Left cardiac atrium (tissue), 4 donors: ENCODE data around the gene ELFN1. TPM values are rescaled to one million over a fixed set of nuclear protein-coding genes. Genes with fewer than 3 reads are reported as not detected.

Source experiments
- ATAC-seq, 2 donors: fragments of 200-7000 bp; cut with Tn5 transposase; one replicate each; pipeline ENCODE4 v1.9.1; 2020; ENCODE audit warnings: mild to moderate bottlenecking in 2 of 2, moderate library complexity in 2 of 2
- DNase-seq: peaks from one replicate; pipeline ENCODE4 v3.0.0-alpha.2; 2020
- intact Hi-C, 2 donors: fragments of 100-400 bp; cut with DNase I; formaldehyde crosslinking; loops; one replicate each; pipeline versions ENCODE4 v1.14.1 to v1.15.1; 2022 to 2023
- total RNA-seq, 2 donors: library from RNA; stranded (reverse); fragmentation: NEBNext Ultra II Directional; extraction: Animal tissue kit (Norgen Biotek cat#: 25700); gene quantifications; one replicate each; pipeline ENCODE4 v1.2.1, GENCODE V29; 2021
- donor health status: DM: no; HTN: yes; CAD: no.
- donor health status: DM: no; HTN: yes; CAD: no; lungs with severe emphysema.
- donor health status: DM: yes; HTN: yes; CAD: no.
- donor health status: Dilated cardiomyopathy.

Gene ELFN1
- total RNA-seq, 2 donors from 2014 or later: 6.0 to 9.5 TPM

DNA sequence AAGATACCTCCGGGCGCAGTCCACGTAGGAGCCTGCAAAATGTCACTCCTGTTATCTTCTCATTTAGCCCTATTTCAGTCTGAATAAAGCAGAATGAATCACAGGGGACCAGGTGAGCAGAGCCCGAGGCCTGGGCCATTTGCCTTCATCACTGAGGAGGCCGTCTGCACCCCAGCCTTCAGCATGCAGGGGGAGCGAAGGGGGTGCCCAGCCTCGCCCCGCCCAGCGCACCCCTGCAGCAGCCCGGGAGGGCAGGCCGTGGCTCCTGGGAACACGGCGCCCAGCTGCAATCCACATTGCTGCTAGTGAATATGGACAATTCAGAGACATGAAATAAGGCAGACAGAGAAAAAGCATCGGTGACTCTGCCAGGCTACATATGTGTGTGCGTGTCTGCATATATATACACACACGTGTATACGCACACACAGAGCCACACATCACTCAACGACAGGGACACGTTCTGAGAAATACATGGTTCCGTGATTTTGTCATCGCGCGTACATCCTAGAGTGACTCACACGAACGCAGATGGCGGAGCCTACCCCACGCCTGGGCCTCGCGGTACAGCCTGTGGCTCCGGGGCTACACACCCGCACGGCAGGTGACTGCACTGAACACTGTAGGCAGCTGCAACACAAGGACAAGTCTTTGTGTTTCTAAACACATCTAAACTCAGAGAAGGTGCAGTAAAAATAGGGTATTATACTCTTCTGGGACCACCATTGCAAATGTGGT, 15.2 kb upstream of the ELFN1 start:
- ATAC-seq (no peak), DNase-seq (no peak)
- intact Hi-C loops: no loop called here

DNA sequence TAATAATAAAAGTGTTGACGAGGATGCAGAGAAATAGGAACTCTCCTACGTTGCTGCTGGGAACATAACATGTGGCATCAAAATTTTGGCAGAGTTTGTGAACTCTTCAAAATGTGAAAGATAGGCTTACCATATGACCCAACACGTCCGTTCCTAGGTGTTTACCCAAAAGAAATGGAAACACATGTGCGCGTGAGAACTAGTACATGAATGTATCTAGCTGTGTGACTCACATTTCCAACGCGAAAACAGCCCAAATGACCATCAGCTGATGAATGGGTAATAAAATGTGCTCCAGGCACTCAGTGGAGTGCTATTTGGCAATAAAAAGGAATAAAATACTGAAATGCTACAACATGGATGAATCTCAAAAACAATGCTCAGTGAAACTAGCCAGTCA, 10.4 kb upstream of the ELFN1 start:
- intact Hi-C loops: loop anchor here (10.0 kb wide), 3 partner anchors 95 to 545 kb away; no protein-coding TSS in a partner anchor
- ATAC-seq: no peak

DNA sequence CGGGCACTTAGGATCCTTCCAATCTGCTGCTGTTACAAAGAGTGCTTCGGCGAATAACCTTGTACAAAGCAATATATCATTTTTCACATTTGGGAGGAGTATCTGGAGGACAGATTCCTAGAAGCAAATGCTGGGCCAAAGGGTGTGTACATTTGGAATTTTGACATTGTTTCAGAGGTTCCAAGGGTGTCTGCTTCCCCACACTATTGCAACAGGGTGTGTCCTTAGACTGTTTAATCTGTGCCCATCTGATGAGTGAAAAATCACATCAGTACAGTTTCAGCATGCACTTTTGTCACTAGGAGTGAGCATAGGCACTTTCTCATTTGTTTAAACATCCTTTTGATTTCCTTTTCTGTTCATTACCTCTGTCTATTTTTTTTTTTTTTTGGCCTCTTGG, 8.6 kb upstream of the ELFN1 start:
- intact Hi-C loops: loop anchor here (10.0 kb wide), 3 partner anchors 93 to 543 kb away; no protein-coding TSS in a partner anchor
- no peak for ATAC-seq
- no peak for DNase-seq

More for the DNA sequence above, 10.4 kb upstream of the ELFN1 start:
- no peak for DNase-seq

DNA sequence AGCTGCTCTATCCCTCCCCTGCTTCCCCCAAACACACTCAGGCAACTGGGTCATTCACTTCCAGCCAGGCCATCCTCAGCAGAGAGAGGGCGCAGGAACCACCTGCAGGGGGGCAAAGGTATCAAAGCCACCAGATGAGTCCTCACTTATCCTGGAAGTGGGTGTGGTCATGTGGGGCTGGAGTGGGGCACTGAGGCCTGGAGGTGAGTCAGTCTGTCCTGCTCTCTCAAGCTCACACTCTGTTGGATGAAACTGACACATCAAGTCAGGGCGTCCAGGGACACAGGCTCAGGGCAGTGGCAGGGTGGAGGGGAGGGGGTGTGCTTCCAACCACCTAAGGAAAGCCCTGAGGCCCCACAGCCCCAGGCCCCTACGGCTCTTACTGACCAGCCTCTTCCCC, 8.0 kb upstream of the ELFN1 start:
- ATAC-seq (no peak), DNase-seq (no peak)
- intact Hi-C loops: loop anchor here (10.0 kb wide), 3 partner anchors 93 to 543 kb away; no protein-coding TSS in a partner anchor

DNA sequence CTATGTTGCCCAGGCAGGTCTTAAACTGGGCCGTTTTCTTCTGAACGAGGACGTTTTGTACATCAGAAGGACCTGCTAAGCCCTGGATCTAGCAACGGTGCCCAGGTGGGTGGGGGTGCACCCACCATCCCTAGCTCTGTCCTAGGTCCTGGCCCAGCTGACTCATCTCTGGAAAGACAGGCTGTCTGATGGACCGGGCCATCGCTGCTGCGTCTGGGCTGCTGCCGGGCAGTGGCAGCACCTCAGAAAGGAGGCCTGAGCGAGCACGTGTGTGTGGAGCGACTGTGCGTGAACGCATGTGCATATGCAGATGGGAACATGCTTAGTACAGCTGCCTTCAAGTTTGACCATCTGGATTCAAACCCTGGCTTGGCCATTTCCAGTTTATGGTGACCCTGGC, 7.3 kb upstream of the ELFN1 start:
- peak; percentile 11 for DNase-seq
- no peak for ATAC-seq
- intact Hi-C loops: loop anchor here (10.0 kb wide), 3 partner anchors 92 to 542 kb away; no protein-coding TSS in a partner anchor

DNA sequence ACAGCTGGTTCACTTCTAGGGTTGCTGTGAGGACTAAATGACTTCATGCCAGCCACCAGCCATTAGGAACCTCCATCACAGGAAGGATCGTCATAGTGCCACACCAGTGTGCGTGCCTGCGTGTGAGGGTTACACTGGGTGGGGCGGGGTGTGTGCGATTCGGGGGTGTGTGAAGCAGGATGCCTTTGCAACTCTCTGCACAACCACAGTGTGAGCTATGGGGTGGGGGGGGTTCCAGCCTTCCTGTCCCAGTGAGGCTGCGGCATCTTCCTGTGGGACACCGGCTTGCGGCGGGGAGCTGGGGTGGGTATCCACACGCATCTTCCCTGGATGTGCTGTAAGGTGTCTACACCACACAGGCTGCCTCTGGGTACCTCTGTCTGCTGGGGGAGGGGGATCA, 6.9 kb upstream of the ELFN1 start:
- intact Hi-C loops: loop anchor here (10.0 kb wide), 3 partner anchors 92 to 542 kb away; no protein-coding TSS in a partner anchor
- peak; percentile 10 for DNase-seq
- ATAC-seq: no peak

DNA sequence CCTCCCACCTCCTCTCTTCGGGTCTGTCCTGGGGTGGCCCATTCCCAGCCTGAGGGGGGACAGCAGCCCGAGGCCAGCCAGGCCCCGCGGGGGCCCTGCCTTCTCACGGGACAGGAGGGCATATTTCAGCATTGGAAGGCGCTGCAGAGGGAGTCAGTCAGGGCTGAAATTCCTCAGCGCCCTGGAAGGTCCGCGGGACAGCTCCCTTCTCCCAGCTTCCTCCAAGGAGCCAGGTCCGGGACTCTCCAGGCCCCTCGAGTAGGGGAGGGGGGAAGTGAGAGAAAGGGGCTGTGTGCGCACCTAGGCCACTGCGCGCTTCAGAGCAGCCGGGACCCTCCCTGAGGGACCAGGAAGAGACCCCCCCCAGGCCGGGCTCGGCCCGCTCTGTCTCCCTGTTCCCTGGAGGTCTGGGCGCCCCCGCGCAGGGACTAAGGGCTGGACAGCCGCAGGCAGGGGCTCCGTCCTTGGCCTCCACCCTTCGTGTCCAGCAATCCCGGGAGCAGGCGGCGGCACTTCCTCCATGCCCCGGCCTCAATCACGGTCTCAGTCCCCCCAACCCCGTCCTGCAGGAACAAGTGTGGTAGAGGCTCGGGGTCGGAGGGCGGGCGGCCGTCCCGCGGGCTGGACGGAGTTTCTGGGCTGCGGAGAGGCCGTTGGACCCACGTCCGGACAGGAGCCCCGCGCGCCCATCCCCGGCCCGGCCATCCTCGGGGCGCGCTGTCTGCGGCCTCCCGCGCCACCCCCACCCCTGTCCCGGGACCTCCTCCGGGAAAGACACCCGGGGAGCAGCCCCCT, 6.0 kb upstream of the ELFN1 start:
- DNase-seq (no peak), ATAC-seq (peak in 1 of 2 donors; percentile 3)
- intact Hi-C loops: loop anchor here (10.0 kb wide), 3 partner anchors 91 to 541 kb away; no protein-coding TSS in a partner anchor

DNA sequence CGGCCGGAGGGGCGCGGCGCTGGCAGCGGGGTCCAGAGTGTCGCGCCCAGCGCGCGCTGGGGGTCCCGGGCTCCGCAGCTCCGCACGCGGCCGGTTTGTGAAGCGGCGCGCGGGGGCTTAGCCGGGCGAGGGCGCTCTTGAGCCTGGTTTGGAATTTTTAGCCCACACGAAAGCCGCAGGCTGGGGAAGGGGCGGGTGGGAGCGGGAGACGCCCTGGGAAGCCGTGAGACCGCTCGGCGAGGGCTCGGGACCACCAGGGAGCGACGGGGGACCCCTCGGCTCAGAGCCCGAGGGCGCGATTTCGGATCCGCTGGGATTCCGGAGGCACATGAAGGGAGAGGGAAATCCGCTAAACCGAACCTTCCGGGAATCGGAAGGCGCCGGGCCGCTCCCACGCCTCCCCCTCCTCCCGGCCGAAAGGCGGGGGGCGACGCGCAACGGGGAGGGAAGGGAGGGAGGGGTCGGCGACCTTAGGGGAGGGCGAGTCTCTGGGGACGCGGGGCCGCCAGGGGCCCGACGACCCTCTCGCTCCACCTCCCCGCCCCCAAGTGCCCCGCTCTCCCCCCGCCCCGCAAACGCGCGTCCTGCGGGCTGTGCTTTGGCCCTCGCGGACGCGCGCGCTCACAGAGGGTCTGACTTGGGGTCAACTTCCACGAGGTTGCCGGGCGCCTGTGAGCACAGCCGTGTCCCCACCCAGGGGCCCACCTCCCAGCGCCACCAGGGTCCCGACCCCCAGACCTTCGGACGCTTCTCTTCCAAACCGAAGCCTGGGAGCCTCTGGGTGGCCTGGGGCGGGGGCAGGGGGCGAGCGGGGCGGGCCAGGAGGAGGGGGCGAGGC, 5.1 kb upstream of the ELFN1 start:
- ATAC-seq: peak; percentile 50 to 67
- DNase-seq: peak; percentile 74
- intact Hi-C loops: loop anchor here (10.0 kb wide), 3 partner anchors 90 to 540 kb away; no protein-coding TSS in a partner anchor

DNA sequence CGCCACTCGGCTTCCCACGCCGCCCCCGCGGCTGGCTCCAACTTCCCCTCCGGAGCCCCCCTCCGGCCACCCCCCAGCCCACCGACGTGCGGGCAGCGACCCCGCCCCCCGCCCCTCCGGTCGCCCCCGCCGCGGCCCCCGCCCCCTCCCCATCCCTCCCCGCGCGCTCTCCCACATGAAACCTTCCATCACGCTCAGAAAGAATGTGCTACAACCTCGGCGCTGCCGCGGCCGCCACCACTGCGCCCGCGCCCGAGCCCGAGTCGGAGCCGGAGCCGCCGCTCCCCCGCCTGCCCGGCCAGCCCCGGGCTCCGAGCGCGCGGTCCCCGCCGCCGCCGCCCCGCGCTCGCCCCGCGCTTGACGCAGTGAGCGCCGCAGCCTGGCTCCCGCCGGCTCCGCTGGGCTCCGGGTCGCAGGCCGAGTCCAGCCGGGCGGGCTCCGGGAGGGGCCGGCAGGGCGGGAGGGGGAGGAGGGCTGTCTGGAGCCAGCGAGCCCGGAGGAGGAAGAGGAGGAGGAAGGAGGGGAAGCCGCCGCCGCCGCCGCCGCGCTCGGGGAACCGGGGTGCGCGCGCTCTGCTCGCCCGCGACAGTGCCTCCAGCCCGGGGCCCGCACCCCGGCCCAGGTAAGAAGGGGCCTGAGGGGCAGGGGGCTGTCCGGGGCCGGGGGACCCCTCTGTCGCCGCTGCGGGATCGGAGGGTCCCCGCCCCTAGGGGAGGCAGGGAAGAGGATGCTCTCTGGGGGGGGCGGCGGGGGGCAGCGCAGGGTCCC, 4.3 kb upstream of the ELFN1 start:
- intact Hi-C loops: loop anchor here (2.0 to 10.0 kb wide), 4 partner anchors 89 to 539 kb away; no protein-coding TSS in a partner anchor
- ATAC-seq: peak; percentile 20 to 29
- DNase-seq: peak; percentile 52

DNA sequence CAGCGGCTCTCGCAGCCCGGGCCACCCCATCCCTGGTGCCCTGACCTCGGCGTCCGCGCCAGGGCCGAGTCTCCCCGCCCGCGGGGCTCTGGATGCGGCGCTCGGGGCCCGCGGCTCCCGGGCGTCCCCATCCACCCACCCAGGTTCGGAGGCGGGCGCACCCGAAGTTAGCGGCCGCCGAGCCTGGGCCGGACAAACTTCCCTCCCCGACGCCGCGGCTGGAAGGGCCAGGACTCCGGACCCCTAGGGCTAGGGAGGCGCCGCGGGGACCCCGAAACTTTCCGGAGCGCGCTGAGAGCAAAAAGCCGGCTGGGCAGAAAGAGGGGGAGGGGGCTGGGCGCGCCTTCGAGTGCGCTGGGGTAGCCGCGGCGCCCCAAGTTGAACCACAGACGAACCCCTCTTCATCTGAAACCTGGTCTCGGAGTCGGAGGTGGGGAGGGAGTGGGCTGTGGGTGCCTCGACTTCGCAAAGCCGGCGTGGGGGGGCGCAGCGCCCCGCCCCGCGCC, 3.7 kb upstream of the ELFN1 start:
- DNase-seq (peak; percentile 22), ATAC-seq (peak in 1 of 2 donors; percentile 5)
- intact Hi-C loops: loop anchor here (2.0 to 10.0 kb wide), 4 partner anchors 88 to 538 kb away; no protein-coding TSS in a partner anchor

DNA sequence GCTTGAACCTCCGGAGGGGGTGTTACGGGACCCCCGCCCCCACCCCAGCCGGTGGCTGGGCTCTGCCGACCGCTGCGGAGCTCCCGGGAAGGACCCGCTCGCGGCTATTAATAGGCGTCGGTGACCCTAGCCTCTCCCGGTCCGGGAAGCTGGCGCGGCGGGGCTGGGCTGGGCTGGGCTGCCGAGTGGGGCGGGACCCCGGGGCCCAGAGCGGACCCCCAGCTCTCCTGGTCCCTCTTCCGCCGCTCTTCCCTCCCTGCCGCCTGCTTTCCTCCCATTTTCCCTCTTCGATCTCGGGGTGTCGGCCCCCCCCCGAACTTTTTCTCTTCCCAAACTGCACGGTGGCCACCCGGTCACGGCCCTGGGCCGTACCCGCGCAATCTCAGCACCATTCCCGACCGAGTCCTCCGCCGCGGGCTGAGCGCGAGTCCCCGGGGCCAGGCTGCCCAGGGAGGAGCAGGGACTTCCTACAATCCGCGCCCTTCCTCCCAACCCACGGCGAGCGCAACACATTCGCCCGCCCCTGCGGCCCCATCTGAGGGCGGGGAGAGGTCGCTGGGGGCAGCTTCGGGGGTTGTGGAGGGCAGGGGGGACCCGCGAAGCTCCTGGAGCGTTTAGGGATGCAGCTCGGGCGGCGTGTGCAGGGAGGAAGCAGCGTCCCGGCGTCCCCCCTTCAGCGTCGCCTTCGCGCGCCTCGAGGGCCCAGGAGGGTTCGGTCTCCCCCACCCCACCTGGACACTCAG, 3.1 kb upstream of the ELFN1 start:
- ATAC-seq (peak in 1 of 2 donors; percentile 30), DNase-seq (peak; percentile 46)
- intact Hi-C loops: loop anchor here (2.0 to 10.0 kb wide), 4 partner anchors 88 to 538 kb away; no protein-coding TSS in a partner anchor

DNA sequence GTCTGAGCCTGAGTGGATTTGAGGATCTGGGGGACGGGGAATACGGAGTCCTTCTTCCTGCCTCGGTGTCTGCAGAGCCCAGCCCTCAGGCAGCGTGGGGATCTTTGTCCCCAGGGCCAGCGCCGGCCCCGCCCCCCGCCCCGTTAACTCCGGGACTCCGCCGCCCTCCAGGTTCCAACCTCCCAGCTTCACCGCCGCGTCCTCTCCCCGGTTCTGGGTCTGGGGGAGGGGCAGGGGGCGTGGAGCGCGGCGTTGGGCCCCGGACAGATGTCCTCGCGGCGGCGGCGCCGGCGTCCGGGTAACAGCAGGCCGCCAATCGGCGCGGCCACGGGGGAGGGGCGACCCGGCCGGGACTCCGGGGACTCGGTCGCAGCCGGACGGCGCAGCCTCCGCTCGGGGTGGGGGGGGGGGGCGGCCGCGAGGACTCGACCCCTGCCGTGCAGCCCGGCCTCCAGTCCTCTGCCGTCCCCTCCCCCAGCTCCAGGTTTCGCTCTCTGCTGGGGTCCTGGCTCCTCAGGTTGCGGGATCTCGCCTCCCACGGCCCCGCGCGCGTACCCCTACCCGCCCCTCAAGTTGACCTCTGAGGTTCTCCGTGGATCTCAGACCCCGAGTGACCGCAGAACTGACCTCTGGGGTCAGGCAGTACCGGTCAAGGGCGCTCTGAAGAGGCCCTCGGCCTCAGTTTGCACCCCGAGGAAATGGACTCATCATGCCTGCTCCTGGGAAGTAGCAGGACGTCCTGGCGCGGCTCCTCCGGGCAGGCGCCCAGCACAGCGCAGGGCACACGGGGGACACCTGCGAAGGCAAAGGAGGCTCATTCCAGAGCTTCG, 2.3 kb upstream of the ELFN1 start:
- ATAC-seq: no peak
- peak; percentile 34 for DNase-seq
- intact Hi-C loops: loop anchor here (2.0 to 10.0 kb wide), 4 partner anchors 87 to 537 kb away; no protein-coding TSS in a partner anchor

DNA sequence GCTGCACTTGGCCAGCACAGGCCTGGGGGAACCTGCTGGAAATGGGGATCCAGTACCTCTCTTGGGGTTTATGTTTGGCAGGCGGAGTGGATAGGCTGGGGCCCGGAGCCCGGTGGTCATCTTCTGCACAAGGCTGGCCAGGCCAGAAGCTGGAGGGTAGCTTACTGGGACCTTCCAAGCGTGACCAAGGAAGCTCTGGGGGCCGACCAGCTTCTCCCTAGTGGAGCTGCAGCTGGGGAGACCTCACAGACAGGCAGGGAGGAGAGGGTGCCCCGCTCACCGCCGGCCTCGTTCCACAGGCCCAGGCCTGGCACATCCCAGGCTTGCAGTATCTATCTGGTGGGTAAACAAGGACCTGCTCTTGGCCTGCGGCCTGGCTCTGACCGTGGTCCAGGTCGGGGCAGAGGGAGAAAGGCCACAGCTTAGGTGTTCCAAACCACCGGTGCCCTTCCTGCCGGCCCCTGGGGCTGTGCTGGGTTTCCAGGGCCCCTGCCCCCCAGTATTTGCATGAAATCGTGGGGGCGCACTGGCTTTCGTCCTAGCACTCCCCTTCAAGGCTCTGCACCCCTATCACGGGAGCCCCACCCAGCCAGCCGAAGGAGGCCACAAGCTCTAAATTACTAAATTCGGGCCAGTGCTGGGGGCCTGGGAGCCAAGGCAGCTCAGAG, 1.5 kb upstream of the ELFN1 start:
- DNase-seq (peak; percentile 19), ATAC-seq (no peak)
- intact Hi-C loops: loop anchor here (10.0 kb wide), 3 partner anchors 86 to 536 kb away; no protein-coding TSS in a partner anchor

DNA sequence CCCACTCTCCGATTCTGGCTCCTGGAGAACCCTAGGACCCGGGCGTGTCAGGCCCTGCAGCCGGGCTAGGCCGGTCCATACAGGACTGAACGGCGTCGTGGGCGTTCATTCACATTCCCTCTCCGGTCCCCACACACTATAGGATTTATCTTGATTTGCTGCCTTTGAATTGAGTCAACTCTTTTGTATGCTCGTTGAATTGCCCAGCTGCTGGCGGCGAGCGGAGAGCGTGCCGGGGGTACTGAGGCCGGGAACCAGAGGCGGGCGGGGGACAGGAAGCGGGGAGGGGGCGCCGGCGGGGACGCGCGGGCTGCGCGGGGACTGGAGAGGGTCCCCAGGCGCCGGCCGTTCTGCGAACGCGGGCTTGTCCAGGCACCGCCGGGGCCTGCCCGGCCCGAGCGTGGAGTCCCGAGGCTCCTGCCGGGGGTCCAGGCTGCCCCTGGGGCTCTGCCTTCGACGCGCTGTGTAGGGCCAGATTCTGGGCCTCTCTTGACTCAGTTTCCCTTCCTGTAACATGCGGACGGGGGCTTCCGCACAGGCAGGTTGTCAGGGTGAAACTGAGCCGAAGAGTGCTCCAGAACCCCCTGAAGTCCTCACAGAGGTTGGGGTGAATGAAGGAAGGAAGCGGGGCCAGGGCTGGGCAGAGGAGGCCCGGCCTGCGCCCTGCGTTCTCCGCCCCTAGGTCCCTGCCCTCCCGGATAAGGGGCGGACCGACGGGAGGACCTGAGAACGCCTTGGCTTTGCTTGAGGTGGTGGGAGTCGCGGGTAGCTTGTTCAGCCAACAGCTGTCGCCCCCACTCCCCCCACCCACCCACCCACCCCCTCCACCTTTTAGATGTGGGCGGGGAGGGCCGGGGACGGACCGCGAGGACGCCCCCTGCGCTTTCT, 769 bp upstream of the ELFN1 start:
- DNase-seq: peak; percentile 17
- peak in 1 of 2 donors; percentile 7 for ATAC-seq
- intact Hi-C loops: loop anchor here (10.0 kb wide), 3 partner anchors 85 to 535 kb away; no protein-coding TSS in a partner anchor
